Natural killer cell (primary cell): Measurements from ENCODE around the gene SNURF. TPM values are rescaled to one million over a fixed set of nuclear protein-coding genes. Genes with fewer than 3 reads are reported as not detected.

Source experiments
- ATAC-seq, 3 donors: fragments of 150-1000 bp in 2 of 3; fragments of 200-7000 bp in 1 of 3; cut with Tn5 transposase; 1 replicate in 1 of 3; 2 replicates in 2 of 3; pipeline ENCODE4 v1.10.0; 2021; ENCODE audit warnings: mild to moderate bottlenecking in 2 of 3, moderate library complexity in 2 of 3
- DNase-seq, 2 donors: peaks; one replicate each; pipeline versions ENCODE4 v3.0.0 to v3.0.0-alpha.2; 2013 to 2021; ENCODE audit warnings: mixed read lengths in 1 of 2
- H3K27ac ChIP-seq: one replicate; pipeline ENCODE4 v1.5.1; 2013; ENCODE audit warnings: mild to moderate bottlenecking, low read length
- H3K27me3 ChIP-seq: one replicate; pipeline ENCODE4 v1.6.1; 2013; ENCODE audit warnings: low read length; ENCODE audit not compliant: control insufficient read depth, insufficient read depth
- H3K36me3 ChIP-seq: one replicate; pipeline ENCODE4 v1.6.1; 2013; ENCODE audit warnings: low read length; ENCODE audit not compliant: control insufficient read depth, insufficient read depth
- H3K4me1 ChIP-seq: one replicate; pipeline ENCODE4 v1.6.1; 2013; ENCODE audit warnings: low read length; ENCODE audit not compliant: control insufficient read depth, insufficient read depth
- H3K4me3 ChIP-seq: one replicate; pipeline ENCODE4 v1.5.1; 2013; ENCODE audit warnings: low read length
- H3K9me3 ChIP-seq: one replicate; pipeline ENCODE4 v1.6.1; 2013; ENCODE audit warnings: low read length; ENCODE audit not compliant: control insufficient read depth, insufficient read depth
- H3K27ac Mint-ChIP-seq, 2 donors: one replicate each; pipeline ENCODE4 v1.8.0; 2022; ENCODE audit warnings: mild to moderate bottlenecking in 2 of 2, mixed read lengths in 2 of 2, moderate library complexity in 1 of 2
- H3K27me3 Mint-ChIP-seq, 2 donors: one replicate each; pipeline ENCODE4 v1.8.0; 2022; ENCODE audit warnings: low read depth in 2 of 2, mixed read lengths in 2 of 2
- H3K36me3 Mint-ChIP-seq: one replicate; pipeline ENCODE4 v1.8.0; 2022; ENCODE audit warnings: mixed read lengths
- H3K4me1 Mint-ChIP-seq, 2 donors: one replicate each; pipeline ENCODE4 v1.8.0; 2022; ENCODE audit warnings: mixed read lengths in 2 of 2
- H3K4me3 Mint-ChIP-seq: one replicate; pipeline ENCODE4 v1.8.0; 2022; ENCODE audit warnings: mild to moderate bottlenecking, moderate library complexity, mixed read lengths
- H3K9me3 Mint-ChIP-seq, 2 donors: one replicate each; pipeline ENCODE4 v1.8.0; 2022; ENCODE audit warnings: mixed read lengths in 2 of 2
- CTCF ChIP-seq: fragments of 200-600 bp; IDR thresholded peaks from one replicate; pipeline ENCODE4 v1.8.0; 2022; ENCODE audit warnings: antibody characterized with exemption
- WGBS: methylation state at CpG from one replicate; pipeline ENCODE4 v1.1.7; 2013; ENCODE audit warnings: missing lambda C conversion rate; ENCODE audit not compliant: insufficient coverage; 5-methylcytosine and 5-hydroxymethylcytosine counted together
- intact Hi-C: fragments of 100-400 bp; cut with micrococcal nuclease; formaldehyde crosslinking; loops from one replicate; pipeline ENCODE4 v1.14.2; 2022
- total RNA-seq, 4 donors: library from RNA; stranded (reverse); fragments of 120-200 nt in 1 of 4; gene quantifications; one replicate each; pipeline versions ENCODE4 v1.2.3 to v1.2.4, GENCODE V29; 2013 to 2022

The SNURF gene
- total RNA-seq, 3 donors from 2014 or later (not counting 1 experiment from before 2014, with no cell fraction given) = 15.9 to 20.7 (median 19.6) TPM

- H3K36me3 ChIP-seq = no peaks in the 10 kb centered on the region
- H3K9me3 Mint-ChIP-seq = peaks cover 0 to 3% of the 10 kb centered on the region in 2 donors
- peaks cover 5% of the 10 kb centered on the region for H3K4me1 ChIP-seq
- peak in 1 of 2 donors; percentile 25 for DNase-seq
- H3K27ac Mint-ChIP-seq = peak overlapping the region; percentile 94 to 98
- H3K4me3 ChIP-seq = peak overlapping the region; percentile 78
- peak; percentile 9 to 30 (median 9) for ATAC-seq
- WGBS = 39% methylated on average over 31 of the region's 31 CpGs
- H3K36me3 Mint-ChIP-seq = no peaks in the 10 kb centered on the region
- peaks cover 23 to 31% of the 10 kb centered on the region in 2 donors for H3K4me1 Mint-ChIP-seq
- no peaks in the 10 kb centered on the region for H3K27me3 ChIP-seq
- peaks cover 0 to 4% of the 10 kb centered on the region in 2 donors for H3K27me3 Mint-ChIP-seq
- peaks cover 4% of the 10 kb centered on the region for H3K9me3 ChIP-seq
- peak overlapping the region; percentile 93 for H3K4me3 Mint-ChIP-seq
- intact Hi-C loops = loop anchor here (10.0 kb wide), 1 partner anchor 479 kb away; the partner anchor contains the start of gene UBE3A
- TF ChIP-seq CTCF = no peak
- peak overlapping the region; percentile 86 for H3K27ac ChIP-seq
These were observed 739 bp downstream of the SNURF start for GRCh38 chr15:24955531-24955921.

- peak overlapping the region; percentile 93 for H3K4me3 Mint-ChIP-seq
- no peaks in the 10 kb centered on the region for H3K36me3 ChIP-seq
- H3K4me1 Mint-ChIP-seq = peaks cover 23 to 31% of the 10 kb centered on the region in 2 donors
- H3K4me1 ChIP-seq = peaks cover 5% of the 10 kb centered on the region
- intact Hi-C loops = loop anchor here (10.0 kb wide), 1 partner anchor 479 kb away; the partner anchor contains the start of gene UBE3A
- peaks cover 0 to 3% of the 10 kb centered on the region in 2 donors for H3K9me3 Mint-ChIP-seq
- ATAC-seq (peak; percentile 64 to 76 (median 75)), DNase-seq (peak; percentile 41 to 83)
- H3K36me3 Mint-ChIP-seq = no peaks in the 10 kb centered on the region
- no peaks in the 10 kb centered on the region for H3K27me3 ChIP-seq
- H3K27ac ChIP-seq = peak overlapping the region; percentile 86
- WGBS = 43% methylated on average over 28 of the region's 28 CpGs
- peak overlapping the region; percentile 94 to 98 for H3K27ac Mint-ChIP-seq
- H3K9me3 ChIP-seq = peaks cover 4% of the 10 kb centered on the region
- peaks cover 0 to 3% of the 10 kb centered on the region in 2 donors for H3K27me3 Mint-ChIP-seq
- peak overlapping the region; percentile 78 for H3K4me3 ChIP-seq
- TF ChIP-seq CTCF = no peak
These were observed 1.5 kb downstream of the SNURF start for GRCh38 chr15:24956111-24956838.

- WGBS = 96% methylated on average over 2 of the region's 2 CpGs
- Histone ChIP-seq H3K4me1 (peaks cover 5% of the 10 kb centered on the region), H3K36me3 (no peaks in the 10 kb centered on the region), H3K9me3 (peaks cover 4% of the 10 kb centered on the region), H3K27ac (no peak overlapping the region), H3K4me3 (no peak overlapping the region), H3K27me3 (no peaks in the 10 kb centered on the region)
- peak overlapping the region; percentile 94 to 98 for H3K27ac Mint-ChIP-seq
- no peak for ATAC-seq
- no peaks in the 10 kb centered on the region for H3K36me3 Mint-ChIP-seq
- peaks cover 0 to 3% of the 10 kb centered on the region in 2 donors for H3K9me3 Mint-ChIP-seq
- no peaks in the 10 kb centered on the region for H3K27me3 Mint-ChIP-seq
- peaks cover 23 to 31% of the 10 kb centered on the region in 2 donors for H3K4me1 Mint-ChIP-seq
- intact Hi-C loops = loop anchor here (10.0 kb wide), 1 partner anchor 477 kb away; the partner anchor contains the start of gene UBE3A
- DNase-seq = no peak
- TF ChIP-seq CTCF = no peak
- H3K4me3 Mint-ChIP-seq = peak overlapping the region; percentile 93
These were observed 2.9 kb downstream of the SNURF start for GRCh38 chr15:24957691-24958090.
